Ovary (tissue), 3 donors: ENCODE results near the gene FFAR4.

Source experiments
- CTCF ChIP-seq, 3 donors: fragments of 450-650 bp in 2 of 3; fragments of 200-600 bp in 1 of 3; IDR thresholded peaks; one replicate each; pipeline versions ENCODE4 v1.5.1 to v1.8.0; 2016 to 2022; ENCODE audit warnings: antibody characterized with exemption in 3 of 3, mild to moderate bottlenecking in 1 of 3
- EP300 ChIP-seq: sonication (generic); formaldehyde crosslinking; IDR thresholded peaks from one replicate; pipeline ENCODE4 v1.6.1; 2017; ENCODE audit warnings: antibody characterized with exemption
- POLR2A ChIP-seq: fragments of 450-650 bp; IDR thresholded peaks from one replicate; pipeline ENCODE4 v1.6.1; 2017; ENCODE audit warnings: antibody characterized with exemption, mild to moderate bottlenecking, moderate library complexity
- donor health status: DM: no; HTN: no; CAD: no.

GRCh38 chr10:93622942-93623341 lies 56.5 kb downstream of the FFAR4 start:
- TF ChIP-seq CTCF (IDR thresholded peaks at IDR 0.05) (no peak), POLR2A (no peak), EP300 (no peak)
